ENCODE data around the gene ARL9.

ARL9 gene

GRCh38 chr4:56531823-56532222, 26.2 kb downstream of the ARL9 start:
- DNase-seq (ENCODE audit: low spot score) = no peak

GRCh38 chr4:56532239-56532638, 26.6 kb downstream of the ARL9 start:
- no peak for DNase-seq (ENCODE audit: low spot score)

DNA sequence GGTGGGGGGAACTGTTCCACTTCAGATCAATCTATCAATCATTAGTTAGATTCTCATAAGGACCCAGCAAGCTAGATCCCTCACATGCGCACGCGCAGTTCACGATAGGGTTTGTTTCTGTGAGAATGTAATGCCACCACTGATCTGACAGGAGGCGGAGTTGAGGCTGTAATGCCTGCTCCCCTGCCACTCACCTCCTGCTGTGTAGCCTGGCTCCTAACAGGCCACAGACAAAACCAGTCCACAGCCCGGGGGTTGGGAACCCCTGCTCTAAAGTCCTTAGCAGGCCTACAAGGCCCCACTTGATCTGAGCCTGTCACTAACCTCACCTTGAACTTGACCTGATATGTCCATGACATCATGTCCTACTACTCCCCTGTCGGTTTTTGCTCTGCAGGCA, 30.3 kb downstream of the ARL9 start:
- DNase-seq (ENCODE audit: low spot score) = no peak

- DNase-seq (ENCODE audit: low spot score) = no peak
Observed at GRCh38 chr4:56537147-56537546, 31.6 kb downstream of the ARL9 start.

GRCh38 chr4:56540826-56541225, 35.2 kb downstream of the ARL9 start:
- DNase-seq (ENCODE audit: low spot score) = no peak

- peak; percentile 50 for DNase-seq (ENCODE audit: low spot score)
Observed at GRCh38 chr4:56544573-56545131, 39.1 kb downstream of the ARL9 start.

- DNase-seq (ENCODE audit: low spot score) = no peak
Observed at GRCh38 chr4:56550642-56551041, 45.1 kb downstream of the ARL9 start.

DNA sequence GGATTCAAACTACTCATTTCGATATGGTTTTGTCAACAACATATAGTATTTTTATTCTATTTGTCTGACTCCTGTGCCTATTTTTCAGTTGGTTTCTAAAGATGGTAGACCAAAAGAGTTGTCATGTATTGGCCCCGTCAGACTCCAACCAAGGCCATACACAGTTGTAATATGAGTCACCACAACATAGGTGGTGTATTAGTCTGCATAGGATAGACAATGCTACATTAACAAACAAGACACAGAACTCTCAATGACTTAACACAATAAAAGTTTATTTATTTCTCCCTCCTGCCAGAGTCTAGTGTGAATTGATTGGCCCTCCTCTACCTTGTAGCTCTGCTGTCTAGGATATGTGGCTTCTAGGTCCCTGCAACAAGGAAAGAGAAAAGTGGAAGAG, 45.9 kb downstream of the ARL9 start:
- no peak for DNase-seq (ENCODE audit: low spot score)

- no peak for DNase-seq (ENCODE audit: low spot score)
Observed at GRCh38 chr4:56552273-56552672, 46.7 kb downstream of the ARL9 start.

DNA sequence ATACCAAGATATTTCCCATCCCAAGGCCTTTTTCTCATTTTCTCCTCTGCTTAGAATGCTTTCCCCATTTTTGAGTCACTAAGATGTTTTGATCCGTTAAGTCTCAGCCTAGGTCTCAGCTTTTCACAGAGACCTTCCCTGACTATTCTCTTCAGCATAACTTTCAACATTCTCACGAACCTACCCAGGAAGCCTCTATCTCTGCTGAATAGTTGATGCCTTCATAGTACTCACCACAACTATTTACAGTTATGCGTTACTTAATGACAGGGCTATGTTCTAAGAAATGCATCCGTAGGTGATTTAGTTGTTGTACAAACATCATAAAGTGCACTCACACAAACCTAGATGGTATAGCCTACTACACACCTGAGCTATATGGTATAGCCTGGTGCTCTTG, 64.5 kb downstream of the ARL9 start:
- no peak for DNase-seq (ENCODE audit: low spot score)
